Small intestine (tissue), 7 donors: Measurements from ENCODE around the gene PRELID3B. TPM values are rescaled to one million over a fixed set of nuclear protein-coding genes. Genes with fewer than 3 reads are reported as not detected.

Experiments used
- DNase-seq, 2 donors: peaks; one replicate each; pipeline versions ENCODE4 v3.0.0 to v3.0.0-alpha.2; 2013
- FAIRE-seq: peaks from 2 replicates; lab custom pipeline; 2012; peaks lifted over from hg19 to GRCh38; lab: Jason Lieb, UNC
- H3K27ac ChIP-seq, 3 donors: one replicate each; pipeline ENCODE4 v1.5.1; 2013; ENCODE audit warnings: low read length in 2 of 3, mild to moderate bottlenecking in 2 of 3, control low read depth in 1 of 3, inconsistent platforms in 1 of 3, low read depth in 1 of 3, moderate library complexity in 1 of 3
- H3K27me3 ChIP-seq, 3 donors: one replicate each; pipeline ENCODE4 v1.6.1; 2013; ENCODE audit warnings: low read length in 3 of 3, inconsistent platforms in 1 of 3; ENCODE audit not compliant: control insufficient read depth in 3 of 3, insufficient read depth in 3 of 3
- H3K36me3 ChIP-seq, 3 donors: one replicate each; pipeline ENCODE4 v1.6.1; 2013; ENCODE audit warnings: low read length in 3 of 3, inconsistent platforms in 1 of 3, low read depth in 1 of 3, mild to moderate bottlenecking in 1 of 3, moderate library complexity in 1 of 3; ENCODE audit not compliant: control insufficient read depth in 3 of 3, insufficient read depth in 2 of 3
- H3K4me1 ChIP-seq, 3 donors: one replicate each; pipeline ENCODE4 v1.6.1; 2013; ENCODE audit warnings: low read length in 2 of 3, inconsistent platforms in 1 of 3, low read depth in 1 of 3, mild to moderate bottlenecking in 1 of 3, moderate library complexity in 1 of 3; ENCODE audit not compliant: control insufficient read depth in 3 of 3, insufficient read depth in 2 of 3
- H3K4me3 ChIP-seq, 3 donors: one replicate each; pipeline ENCODE4 v1.5.1; 2013; ENCODE audit warnings: low read length in 3 of 3, control low read depth in 1 of 3, inconsistent platforms in 1 of 3, low read depth in 1 of 3, mild to moderate bottlenecking in 1 of 3, moderate library complexity in 1 of 3
- H3K9me3 ChIP-seq, 2 donors: one replicate each; pipeline ENCODE4 v1.6.1; 2013; ENCODE audit warnings: low read depth in 1 of 2, low read length in 1 of 2; ENCODE audit not compliant: control insufficient read depth in 2 of 2, insufficient read depth in 1 of 2
- WGBS, 3 donors: extraction: QIAGEN DNeasy Blood & Tissue Kit; methylation state at CpG; one replicate each; pipeline ENCODE4 v1.1.7; 2013; 5-methylcytosine and 5-hydroxymethylcytosine counted together
- polyA plus RNA-seq, 4 donors: library from polyadenylated mRNA; stranded (reverse) in 3 of 4; unstranded in 1 of 4; fragments of 200-250 nt in 3 of 4; fragments of 120-200 nt in 1 of 4; gene quantifications; one replicate each; pipeline versions ENCODE4 v1.2.1 to v1.2.3, GENCODE V29; 2013
- donor health status: healthy with polysubstance abuse.
- donor health status: control.
- donor health status: control.
- donor health status: Bipolar disorder and iron deficiency.
- donor health status: healthy.

The PRELID3B gene
- polyA plus RNA-seq, 4 donors = 66.0 to 120 (median 94.3) TPM

DNA sequence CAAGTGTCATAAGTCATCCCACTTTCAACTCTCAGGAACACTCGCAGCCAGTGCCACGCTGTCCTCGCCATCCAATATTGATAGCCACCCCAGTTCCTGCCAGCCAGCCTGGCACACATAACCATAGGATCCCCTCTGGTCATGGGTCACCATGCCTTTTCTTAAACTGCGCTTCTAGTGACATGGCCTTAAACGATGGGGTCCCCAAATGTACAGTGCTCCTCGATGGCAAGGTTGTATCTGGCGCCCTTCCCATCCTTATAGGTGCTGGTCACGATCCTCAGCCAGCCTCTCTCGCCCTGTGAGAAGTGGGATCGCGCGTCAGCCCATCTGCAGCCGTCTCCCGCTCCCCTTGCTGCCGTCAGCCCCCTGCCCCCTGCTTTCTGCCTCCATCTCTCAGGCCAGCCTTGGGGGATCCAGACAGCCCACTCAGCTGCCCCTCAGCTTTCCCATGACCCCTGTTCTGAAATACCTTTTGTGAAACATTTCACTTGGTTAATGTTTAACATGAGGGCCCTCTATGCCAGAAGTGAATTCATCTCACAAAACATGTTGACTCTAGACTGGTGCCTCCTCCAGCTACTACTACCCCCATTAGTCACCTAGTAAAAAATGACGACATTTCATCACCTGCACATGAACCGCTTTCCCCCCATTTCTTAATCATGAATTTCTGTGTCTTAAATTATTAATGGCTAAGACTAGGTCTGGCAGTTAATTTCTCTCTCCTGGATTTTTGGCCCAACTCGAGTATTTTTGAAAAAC is 46.9 kb downstream of the PRELID3B start:
- DNase-seq (peak in 1 of 2 donors; percentile 32), FAIRE-seq (no peak)
- no peaks in the 10 kb centered on the region for H3K27me3 ChIP-seq
- H3K9me3 ChIP-seq = no peaks in the 10 kb centered on the region
- no peak overlapping the region for H3K4me3 ChIP-seq
- 77 to 82% (median 78%) methylated on average over 18 of the region's 18 CpGs for WGBS, 3 donors
- H3K27ac ChIP-seq = peak overlapping the region in 1 of 3 donors; percentile 15
- H3K36me3 ChIP-seq = peaks cover 20 to 71% (median 43%) of the 10 kb centered on the region in 3 donors
- no peaks in the 10 kb centered on the region for H3K4me1 ChIP-seq

DNA sequence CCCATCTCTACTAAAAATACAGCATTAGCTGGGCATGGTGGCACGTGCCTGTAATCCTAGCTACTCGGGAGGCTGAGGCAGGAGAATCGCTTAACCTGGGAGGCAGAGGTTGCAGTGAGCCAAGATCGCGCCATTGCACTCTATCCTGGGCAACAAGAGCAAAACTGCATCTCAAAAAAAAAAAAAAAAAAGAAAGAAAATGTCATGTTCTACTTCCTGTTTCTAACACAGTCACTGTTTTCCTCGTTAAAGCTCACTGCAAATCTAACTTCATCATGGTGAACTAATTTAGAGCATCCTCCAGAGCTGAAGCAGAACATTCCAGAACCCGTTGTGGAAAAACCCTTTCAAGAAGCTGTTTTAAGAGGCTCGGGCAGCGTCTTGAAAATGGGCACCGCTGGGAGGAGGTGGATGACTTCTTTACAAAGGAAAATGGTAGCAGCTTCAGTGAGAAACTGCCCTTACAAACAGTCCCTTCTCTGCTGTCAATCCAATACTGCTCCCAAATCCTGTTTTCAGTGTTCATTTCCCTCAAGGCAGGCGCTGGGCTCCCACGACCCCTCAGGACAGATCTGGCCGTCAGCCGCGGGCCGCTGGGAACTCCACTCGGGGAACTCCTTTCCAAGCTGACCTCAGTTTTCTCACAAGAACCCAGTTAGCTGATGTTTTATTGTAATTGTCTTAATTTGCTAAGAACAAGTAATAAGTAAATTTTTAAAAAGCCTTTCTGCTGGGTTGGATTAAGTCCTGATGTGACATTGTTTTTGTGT is 48.0 kb downstream of the PRELID3B start:
- Histone ChIP-seq H3K27ac (no peak overlapping the region), H3K27me3 (no peaks in the 10 kb centered on the region), H3K4me1 (no peaks in the 10 kb centered on the region), H3K9me3 (no peaks in the 10 kb centered on the region), H3K36me3 (peaks cover 21 to 71% (median 45%) of the 10 kb centered on the region in 3 donors), H3K4me3 (no peak overlapping the region)
- 84 to 91% (median 88%) methylated on average over 17 of the region's 17 CpGs for WGBS, 3 donors
- DNase-seq (no peak), FAIRE-seq (no peak)

DNA sequence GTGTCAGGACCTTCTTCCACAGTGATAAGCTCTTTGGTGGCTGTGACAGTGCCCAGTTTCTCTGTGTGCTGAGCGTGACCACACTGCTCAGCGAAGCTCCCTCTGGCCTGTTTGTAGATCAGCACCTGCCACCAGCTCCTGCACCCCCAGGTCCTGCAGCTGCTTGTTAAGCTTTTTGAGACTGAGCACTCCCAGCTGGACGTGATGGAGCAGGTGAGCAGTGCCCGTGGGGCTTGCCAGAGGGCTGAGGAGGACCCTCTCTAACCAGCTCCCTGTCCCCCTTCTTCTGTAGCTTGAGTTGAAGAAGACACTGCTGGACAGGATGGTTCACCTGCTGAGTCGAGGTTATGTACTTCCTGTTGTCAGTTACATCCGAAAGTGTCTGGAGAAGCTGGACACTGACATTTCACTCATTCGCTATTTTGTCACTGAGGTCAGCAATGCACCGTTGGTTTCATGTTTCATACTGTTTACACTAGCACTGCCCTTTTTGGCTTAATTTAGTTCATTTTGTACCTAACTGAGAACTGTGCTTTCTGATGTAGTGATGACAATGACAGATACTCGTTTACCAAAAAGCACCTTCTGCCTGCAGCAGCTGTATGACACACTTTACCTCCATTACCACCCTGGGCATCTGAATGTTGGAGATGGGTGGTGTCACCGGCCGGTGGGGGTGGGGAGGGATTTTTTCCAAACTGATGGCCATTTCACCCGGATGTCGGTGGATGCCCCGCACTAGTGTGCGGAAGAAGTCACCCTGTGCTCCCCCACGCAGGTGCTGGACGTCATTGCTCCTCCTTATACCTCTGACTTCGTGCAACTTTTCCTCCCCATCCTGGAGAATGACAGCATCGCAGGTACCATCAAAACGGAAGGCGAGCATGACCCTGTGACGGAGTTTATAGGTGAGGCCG is 49.0 kb downstream of the PRELID3B start:
- Histone ChIP-seq H3K4me1 (no peaks in the 10 kb centered on the region), H3K27me3 (no peaks in the 10 kb centered on the region), H3K36me3 (peaks cover 28 to 71% (median 42%) of the 10 kb centered on the region in 3 donors), H3K4me3 (no peak overlapping the region), H3K27ac (peak overlapping the region in 1 of 3 donors; percentile 42), H3K9me3 (no peaks in the 10 kb centered on the region)
- DNase-seq = no peak
- FAIRE-seq = no peak
- WGBS, 3 donors = 85 to 87% (median 86%) methylated on average over 23 of the region's 23 CpGs

DNA sequence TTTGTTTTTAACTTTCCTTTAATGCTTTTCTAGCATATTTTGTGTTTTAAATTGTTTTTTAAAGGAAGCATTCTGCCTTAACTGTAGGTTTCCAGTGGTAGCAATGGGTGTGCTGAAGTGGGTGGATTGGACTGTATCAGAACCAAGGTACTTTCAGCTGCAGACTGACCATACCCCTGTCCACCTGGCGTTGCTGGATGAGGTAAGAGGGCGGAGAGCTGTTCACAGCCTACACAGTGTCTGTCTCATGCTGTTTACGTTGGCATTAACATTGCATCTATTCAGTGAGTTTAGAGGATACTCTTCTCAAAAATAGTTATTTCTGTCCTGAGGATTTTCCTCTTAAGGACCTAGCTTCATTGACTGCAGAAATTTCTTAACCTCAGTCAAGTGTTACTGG is 49.7 kb downstream of the PRELID3B start:
- no peak for DNase-seq
- no peak overlapping the region for H3K4me3 ChIP-seq
- no peaks in the 10 kb centered on the region for H3K9me3 ChIP-seq
- WGBS, 3 donors = 75 to 89% (median 83%) methylated on average over 3 of the region's 3 CpGs
- H3K27ac ChIP-seq = peak overlapping the region in 1 of 3 donors; percentile 42
- H3K4me1 ChIP-seq = no peaks in the 10 kb centered on the region
- no peaks in the 10 kb centered on the region for H3K27me3 ChIP-seq
- peaks cover 34 to 77% (median 45%) of the 10 kb centered on the region in 3 donors for H3K36me3 ChIP-seq
- no peak for FAIRE-seq

DNA sequence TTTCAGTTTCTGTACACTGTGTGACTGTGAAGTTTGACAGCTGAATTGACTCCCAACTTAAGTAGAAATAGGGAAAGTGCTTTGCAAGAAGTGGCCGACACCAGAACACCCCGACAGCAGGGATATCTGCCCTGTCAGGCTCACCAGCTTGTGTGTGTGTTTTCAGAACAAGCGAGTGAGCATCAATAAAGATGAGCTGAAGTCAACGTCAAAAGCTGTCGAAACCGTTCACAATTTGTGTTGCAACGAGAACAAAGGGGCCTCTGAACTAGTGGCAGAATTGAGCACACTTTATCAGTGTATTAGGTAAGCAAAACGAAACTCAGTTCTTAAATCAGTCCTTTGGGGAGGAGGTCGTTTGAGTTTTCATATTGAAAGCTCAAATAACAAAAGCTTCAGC is 50.9 kb downstream of the PRELID3B start:
- no peaks in the 10 kb centered on the region for H3K9me3 ChIP-seq
- DNase-seq (no peak), FAIRE-seq (no peak)
- H3K4me1 ChIP-seq = no peaks in the 10 kb centered on the region
- no peak overlapping the region for H3K4me3 ChIP-seq
- no peaks in the 10 kb centered on the region for H3K27me3 ChIP-seq
- H3K27ac ChIP-seq = no peak overlapping the region
- 75 to 79% (median 78%) methylated on average over 9 of the region's 9 CpGs for WGBS, 3 donors
- peaks cover 36 to 73% (median 36%) of the 10 kb centered on the region in 3 donors for H3K36me3 ChIP-seq

DNA sequence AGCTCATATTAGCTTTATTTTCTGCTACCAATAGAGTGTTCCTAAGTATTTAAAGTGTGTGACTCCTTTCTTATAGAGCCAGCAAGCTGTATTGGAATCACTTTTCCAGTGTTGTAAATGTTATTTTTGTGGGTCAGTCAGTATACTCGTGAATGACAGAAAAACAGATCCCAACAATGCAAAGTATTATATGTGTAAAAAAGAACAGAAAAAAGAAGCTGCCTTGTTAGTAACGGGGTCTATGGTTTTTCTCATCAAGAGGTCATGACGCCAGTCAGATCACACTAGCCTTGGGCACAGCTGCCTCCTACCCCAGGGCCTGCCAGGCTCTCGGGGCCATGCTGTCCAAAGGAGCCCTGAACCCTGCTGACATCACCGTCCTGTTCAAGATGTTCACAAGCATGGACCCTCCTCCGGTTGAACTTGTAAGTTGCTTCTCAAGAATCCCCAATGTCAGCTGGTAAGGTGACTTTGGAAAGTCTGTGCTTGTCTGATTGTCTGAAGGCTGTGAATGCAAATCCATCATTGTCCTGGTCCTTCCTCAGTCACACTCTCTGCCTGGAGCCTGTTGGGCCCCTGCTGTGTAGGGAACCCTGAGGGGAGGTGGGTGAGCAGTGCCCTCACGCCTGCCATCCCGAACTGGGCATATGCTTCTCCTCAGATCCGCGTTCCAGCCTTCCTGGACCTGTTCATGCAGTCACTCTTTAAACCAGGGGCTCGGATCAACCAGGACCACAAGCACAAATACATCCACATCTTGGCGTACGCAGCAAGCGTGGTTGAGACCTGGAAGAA is 51.7 kb downstream of the PRELID3B start:
- no peak overlapping the region for H3K4me3 ChIP-seq
- DNase-seq = no peak
- no peak overlapping the region for H3K27ac ChIP-seq
- WGBS, 3 donors = 93 to 96% (median 94%) methylated on average over 14 of the region's 14 CpGs
- H3K4me1 ChIP-seq = no peaks in the 10 kb centered on the region
- no peak for FAIRE-seq
- H3K36me3 ChIP-seq = peaks cover 30 to 72% (median 36%) of the 10 kb centered on the region in 3 donors
- H3K9me3 ChIP-seq = no peaks in the 10 kb centered on the region
- no peaks in the 10 kb centered on the region for H3K27me3 ChIP-seq

DNA sequence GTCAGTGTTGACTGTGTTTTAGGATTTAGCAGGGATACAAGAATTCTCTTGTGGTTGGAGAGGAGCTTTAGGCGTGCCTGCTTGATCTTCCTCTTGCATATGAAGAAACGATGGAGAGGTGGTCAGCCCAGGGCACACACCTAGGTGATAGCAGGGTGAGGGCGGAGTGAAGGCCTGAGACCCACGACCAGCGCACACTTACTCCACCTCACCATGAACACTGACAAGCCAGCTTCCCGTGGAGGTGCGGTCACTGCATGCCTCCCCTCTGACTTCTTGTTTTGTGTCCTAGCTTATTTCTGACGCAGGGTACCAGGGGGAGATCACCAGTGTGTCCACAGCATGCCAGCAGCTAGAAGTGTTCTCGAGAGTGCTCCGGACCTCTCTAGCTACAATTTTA is 53.4 kb downstream of the PRELID3B start:
- no peak overlapping the region for H3K27ac ChIP-seq
- H3K4me3 ChIP-seq = no peak overlapping the region
- 90 to 97% (median 91%) methylated on average over 10 of the region's 10 CpGs for WGBS, 3 donors
- DNase-seq (no peak), FAIRE-seq (no peak)
- H3K4me1 ChIP-seq = peaks cover 0 to under 1% (median 0%) of the 10 kb centered on the region in 3 donors
- peaks cover 24 to 58% (median 28%) of the 10 kb centered on the region in 3 donors for H3K36me3 ChIP-seq
- no peaks in the 10 kb centered on the region for H3K9me3 ChIP-seq
- H3K27me3 ChIP-seq = no peaks in the 10 kb centered on the region
